Inferior parietal cortex (tissue), 1 donor: ENCODE measurements around the gene NECTIN1.

Source experiments
- DNase-seq: peaks from one replicate; pipeline ENCODE4 v3.0.0-alpha.2; 2016; ENCODE audit errors: extremely low spot score

NECTIN1 gene

GRCh38 chr11:119755356-119756071 is 26.5 kb upstream of the NECTIN1 start:
- DNase-seq, result no peak

- DNase-seq, result no peak
Measured at GRCh38 chr11:119754656-119755355, 25.8 kb upstream of the NECTIN1 start.

GRCh38 chr11:119754199-119754598 is 25.2 kb upstream of the NECTIN1 start:
- DNase-seq, result no peak

- DNase-seq, result no peak
Measured at GRCh38 chr11:119752946-119753345, 23.9 kb upstream of the NECTIN1 start.

- no peak for DNase-seq
Measured at GRCh38 chr11:119752345-119752871, 23.4 kb upstream of the NECTIN1 start.

- DNase-seq, result no peak
Measured at GRCh38 chr11:119750056-119750455, 21.1 kb upstream of the NECTIN1 start.

GRCh38 chr11:119749006-119749565 is 20.1 kb upstream of the NECTIN1 start:
- DNase-seq, result no peak

GRCh38 chr11:119747868-119748660 is 19.1 kb upstream of the NECTIN1 start:
- no peak for DNase-seq

- DNase-seq, result no peak
Measured at GRCh38 chr11:119745776-119746535, 17.0 kb upstream of the NECTIN1 start.

GRCh38 chr11:119745112-119745511 is 16.1 kb upstream of the NECTIN1 start:
- no peak for DNase-seq

GRCh38 chr11:119744577-119744976 is 15.6 kb upstream of the NECTIN1 start:
- DNase-seq, result no peak

GRCh38 chr11:119743006-119743405 is 14.0 kb upstream of the NECTIN1 start:
- no peak for DNase-seq

GRCh38 chr11:119742263-119742861 is 13.4 kb upstream of the NECTIN1 start:
- no peak for DNase-seq

GRCh38 chr11:119741369-119742262 is 12.6 kb upstream of the NECTIN1 start:
- DNase-seq, result no peak

- no peak for DNase-seq
Measured at GRCh38 chr11:119739975-119740374, 11.0 kb upstream of the NECTIN1 start.

GRCh38 chr11:119739021-119739703 is 10.2 kb upstream of the NECTIN1 start:
- no peak for DNase-seq

- DNase-seq, result no peak
Measured at GRCh38 chr11:119738059-119738439, 9.0 kb upstream of the NECTIN1 start.

GRCh38 chr11:119737366-119738058 is 8.5 kb upstream of the NECTIN1 start:
- DNase-seq, result no peak

GRCh38 chr11:119734788-119735187 is 5.8 kb upstream of the NECTIN1 start:
- no peak for DNase-seq
